ENCODE results near the gene MGLL.

GRCh38 chr3:127759826-127760225 lies 62.5 kb downstream of the MGLL start:
- TF ChIP-seq CTCF (IDR thresholded peaks at IDR 0.05) = no peak
- TF ChIP-seq POLR2A (IDR thresholded peaks at IDR 0.05) = no peak
- no peak for TF ChIP-seq EP300 (IDR thresholded peaks at IDR 0.05)
- no peak for TF ChIP-seq POLR2AphosphoS5 (IDR thresholded peaks at IDR 0.05)
